Mucosa of stomach (tissue), 1 donor: ENCODE measurements around the gene PCOLCE2.

Source experiments
- H3K27me3 ChIP-seq: one replicate; pipeline ENCODE4 v1.7.0; 2013; ENCODE audit warnings: mild to moderate bottlenecking, low read length; ENCODE audit not compliant: control insufficient read depth, insufficient read depth
- H3K36me3 ChIP-seq: one replicate; pipeline ENCODE4 v1.7.0; 2013; ENCODE audit warnings: low read length; ENCODE audit not compliant: control insufficient read depth, insufficient read depth
- H3K4me1 ChIP-seq: one replicate; pipeline ENCODE4 v1.7.0; 2013; ENCODE audit warnings: mild to moderate bottlenecking, low read length; ENCODE audit not compliant: control insufficient read depth, insufficient read depth
- H3K4me3 ChIP-seq: one replicate; pipeline ENCODE4 v1.7.0; 2013; ENCODE audit warnings: low read length
- H3K9ac ChIP-seq: one replicate; pipeline ENCODE4 v1.7.0; 2013; ENCODE audit warnings: mild to moderate bottlenecking, low read length, moderate library complexity
- H3K9me3 ChIP-seq: one replicate; pipeline ENCODE4 v1.7.0; 2013; ENCODE audit warnings: mild to moderate bottlenecking, low read length, moderate library complexity; ENCODE audit not compliant: control insufficient read depth
- donor health status: Pancreatic carcinoma.

PCOLCE2 gene

DNA sequence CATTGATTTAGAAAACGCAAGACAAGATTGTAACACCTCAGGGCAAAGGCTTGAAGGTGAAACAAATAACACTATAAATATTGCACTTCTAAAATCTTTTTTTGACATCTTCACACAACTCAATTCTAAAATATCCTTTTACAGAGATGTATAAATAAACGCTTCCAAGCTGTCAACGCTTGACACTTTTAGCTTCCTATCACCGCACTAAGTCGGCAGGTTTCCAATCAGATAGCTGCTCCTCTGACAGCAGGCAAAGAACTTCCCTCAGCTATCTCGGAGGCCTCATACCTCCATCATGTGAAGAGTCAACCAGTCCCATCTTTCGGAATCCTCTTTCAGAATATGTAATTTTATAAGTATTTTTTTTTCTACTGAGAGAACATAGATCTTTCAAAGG, 71.0 kb downstream of the PCOLCE2 start:
- Histone ChIP-seq H3K36me3 (no peaks in the 10 kb centered on the region), H3K9me3 (no peaks in the 10 kb centered on the region), H3K27me3 (no peaks in the 10 kb centered on the region), H3K9ac (no peak overlapping the region), H3K4me3 (no peak overlapping the region), H3K4me1 (no peaks in the 10 kb centered on the region)

DNA sequence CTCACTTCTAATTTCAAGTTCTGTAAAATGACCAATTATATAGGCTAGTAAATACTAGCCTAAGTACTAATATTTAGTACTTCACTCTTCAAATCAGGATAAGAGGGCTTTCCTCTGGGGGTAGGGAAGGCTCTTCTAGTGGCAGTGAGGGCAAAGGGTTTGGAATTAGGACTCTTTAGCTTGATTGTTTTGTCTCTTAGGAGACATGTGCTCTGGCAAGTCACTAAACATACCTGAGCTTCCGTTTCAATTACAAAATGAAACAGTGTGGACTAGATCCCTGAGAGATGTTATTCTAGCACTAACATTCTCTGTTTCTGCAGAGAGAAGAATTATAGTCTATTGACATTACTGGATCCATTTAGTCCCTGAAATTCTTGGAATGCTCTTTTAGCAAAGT, 71.5 kb downstream of the PCOLCE2 start:
- Histone ChIP-seq H3K36me3 (no peaks in the 10 kb centered on the region), H3K9me3 (no peaks in the 10 kb centered on the region), H3K27me3 (no peaks in the 10 kb centered on the region), H3K4me3 (no peak overlapping the region), H3K9ac (no peak overlapping the region), H3K4me1 (no peaks in the 10 kb centered on the region)

DNA sequence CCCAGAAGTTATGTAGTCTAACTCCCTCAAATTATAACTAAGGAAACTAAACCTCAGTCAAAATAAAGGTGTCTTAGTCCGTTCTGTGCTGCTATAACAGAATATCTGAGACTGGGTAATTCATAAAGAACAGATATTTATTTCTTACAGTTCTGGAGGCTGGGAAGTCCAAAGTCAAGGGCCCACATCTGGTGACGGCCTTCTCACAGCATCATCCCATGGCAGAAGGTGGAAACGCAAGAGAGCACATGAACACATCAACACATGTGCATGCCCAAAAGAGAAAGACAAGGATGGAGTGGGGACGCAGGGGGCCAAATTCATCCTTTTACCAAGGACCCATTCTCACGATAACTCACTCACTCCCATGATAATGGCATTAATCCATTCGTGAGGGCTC, 73.1 kb downstream of the PCOLCE2 start:
- Histone ChIP-seq H3K27me3 (no peaks in the 10 kb centered on the region), H3K36me3 (no peaks in the 10 kb centered on the region), H3K9ac (no peak overlapping the region), H3K4me1 (no peaks in the 10 kb centered on the region), H3K9me3 (no peaks in the 10 kb centered on the region), H3K4me3 (no peak overlapping the region)

DNA sequence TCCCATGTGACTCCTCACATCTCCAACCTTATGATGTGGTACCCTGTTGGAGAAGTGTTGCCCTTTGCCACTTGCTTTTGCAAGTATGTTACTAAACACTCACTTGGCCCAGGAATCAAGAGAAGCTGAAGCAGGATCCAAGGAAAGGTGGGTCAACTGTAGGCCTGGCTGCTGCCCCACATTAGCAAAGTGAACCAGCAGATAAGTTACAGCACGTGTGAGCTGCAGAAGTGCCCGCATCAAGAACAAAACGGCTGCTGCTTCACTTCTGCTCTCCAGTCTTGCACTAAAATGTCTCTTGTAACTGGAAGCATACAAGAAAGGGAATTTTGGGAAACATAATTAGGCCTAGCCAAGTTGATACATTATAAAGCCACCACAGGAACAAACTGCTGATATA, 79.6 kb downstream of the PCOLCE2 start:
- H3K9ac ChIP-seq: no peak overlapping the region
- H3K4me1 ChIP-seq: no peaks in the 10 kb centered on the region
- H3K4me3 ChIP-seq: no peak overlapping the region
- no peaks in the 10 kb centered on the region for H3K36me3 ChIP-seq
- no peaks in the 10 kb centered on the region for H3K27me3 ChIP-seq
- no peaks in the 10 kb centered on the region for H3K9me3 ChIP-seq

DNA sequence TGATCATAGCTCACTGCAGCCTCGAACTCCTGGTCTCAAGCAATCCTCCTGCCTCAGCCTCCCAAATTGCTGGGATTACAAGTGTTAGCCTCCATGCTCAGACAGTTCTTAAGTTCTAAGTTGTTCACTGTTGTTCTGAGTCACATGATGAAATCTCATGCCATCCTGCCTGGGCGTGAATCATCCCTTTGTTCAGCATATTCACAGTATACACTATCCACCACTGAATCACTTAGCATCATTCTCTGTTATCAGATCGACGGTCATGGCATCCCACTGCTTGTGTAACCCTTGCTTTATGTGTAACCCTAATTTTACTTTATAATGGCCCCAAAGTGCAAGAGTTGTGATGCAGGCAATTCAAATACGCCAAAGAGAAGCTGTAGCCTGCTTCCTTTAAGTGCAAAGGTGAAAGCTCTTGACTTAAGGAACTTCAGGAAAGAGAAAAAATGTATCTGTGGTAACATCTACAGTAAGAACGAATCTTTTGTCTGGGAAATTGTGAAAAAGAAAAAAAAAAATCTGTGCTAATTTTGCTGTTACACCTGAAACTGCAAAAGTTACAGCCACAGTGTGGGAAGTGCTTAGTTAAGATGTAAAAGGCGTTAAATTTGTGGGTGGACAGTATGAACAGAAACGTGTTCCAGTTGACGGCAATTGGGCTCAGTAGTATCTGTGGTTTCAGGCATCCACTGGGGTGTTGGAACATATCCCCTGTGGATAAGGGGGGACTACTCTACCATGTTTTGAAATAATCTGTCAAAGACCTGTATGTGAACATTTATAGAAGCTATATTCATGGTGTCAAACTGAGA, 80.6 kb downstream of the PCOLCE2 start:
- Histone ChIP-seq H3K9me3 (no peaks in the 10 kb centered on the region), H3K4me1 (no peaks in the 10 kb centered on the region), H3K36me3 (no peaks in the 10 kb centered on the region), H3K27me3 (no peaks in the 10 kb centered on the region), H3K4me3 (no peak overlapping the region), H3K9ac (no peak overlapping the region)

DNA sequence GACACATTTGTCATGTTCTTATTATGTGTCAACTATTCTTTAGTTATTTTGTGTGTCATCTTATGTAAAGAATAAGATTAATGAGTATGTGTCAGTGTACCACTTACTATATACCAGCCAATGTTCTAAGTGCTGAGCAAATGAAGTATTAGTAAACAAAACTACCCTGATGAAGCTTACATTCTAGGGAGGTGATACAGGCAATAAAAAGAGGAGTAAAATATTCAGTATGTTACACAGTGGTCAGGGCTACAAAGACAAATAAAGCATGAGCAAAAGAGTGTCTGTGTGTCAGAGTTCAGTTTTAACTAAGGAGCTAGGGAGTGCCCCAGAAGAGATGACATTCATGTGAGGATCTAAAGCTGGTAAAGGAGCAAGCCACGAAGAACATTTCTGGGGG, 86.0 kb downstream of the PCOLCE2 start:
- Histone ChIP-seq H3K4me1 (no peaks in the 10 kb centered on the region), H3K36me3 (no peaks in the 10 kb centered on the region), H3K9ac (no peak overlapping the region), H3K27me3 (no peaks in the 10 kb centered on the region), H3K9me3 (no peaks in the 10 kb centered on the region), H3K4me3 (no peak overlapping the region)

DNA sequence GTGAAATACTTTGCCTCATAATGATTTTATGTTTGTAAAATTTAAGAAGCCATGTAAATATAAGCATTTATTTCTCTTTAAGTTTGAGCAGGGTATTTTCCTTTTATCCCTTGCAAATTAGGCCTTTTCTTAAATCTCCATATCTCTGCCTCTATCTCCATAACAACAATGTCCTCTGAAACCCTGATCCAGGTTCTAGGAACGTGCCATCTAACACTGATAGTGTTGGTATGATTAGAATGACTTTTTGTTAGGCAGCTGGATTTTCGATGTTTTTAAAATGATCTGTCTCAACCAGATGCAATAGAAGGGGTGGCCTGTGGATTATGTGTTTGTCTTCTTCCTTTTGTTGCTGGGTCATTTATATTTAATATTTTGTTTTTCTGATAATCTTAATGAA, 87.1 kb downstream of the PCOLCE2 start:
- Histone ChIP-seq H3K4me3 (no peak overlapping the region), H3K27me3 (no peaks in the 10 kb centered on the region), H3K9ac (no peak overlapping the region), H3K4me1 (no peaks in the 10 kb centered on the region), H3K36me3 (no peaks in the 10 kb centered on the region), H3K9me3 (no peaks in the 10 kb centered on the region)

DNA sequence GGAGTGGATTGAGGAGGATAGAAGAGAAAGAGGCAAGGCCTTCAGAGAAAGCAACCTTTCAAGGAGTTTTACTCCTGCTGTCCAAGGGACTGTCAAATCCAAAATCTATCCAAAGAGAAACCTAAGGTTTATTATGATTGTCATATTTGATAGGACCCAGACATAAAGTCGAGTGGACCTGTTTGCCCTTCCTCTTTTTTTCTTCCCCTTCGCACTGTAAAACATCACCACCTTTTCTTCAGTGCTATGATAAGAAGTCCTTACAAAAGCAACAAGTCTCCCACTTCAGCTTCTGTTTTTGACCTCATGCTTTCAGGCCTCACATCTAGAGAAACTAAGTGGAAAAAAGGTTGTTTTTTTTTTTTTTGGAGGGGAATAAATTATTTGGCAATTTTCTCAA, 92.1 kb downstream of the PCOLCE2 start:
- H3K36me3 ChIP-seq: no peaks in the 10 kb centered on the region
- H3K4me3 ChIP-seq: no peak overlapping the region
- H3K9me3 ChIP-seq: no peaks in the 10 kb centered on the region
- no peaks in the 10 kb centered on the region for H3K27me3 ChIP-seq
- H3K9ac ChIP-seq: no peak overlapping the region
- H3K4me1 ChIP-seq: no peaks in the 10 kb centered on the region

DNA sequence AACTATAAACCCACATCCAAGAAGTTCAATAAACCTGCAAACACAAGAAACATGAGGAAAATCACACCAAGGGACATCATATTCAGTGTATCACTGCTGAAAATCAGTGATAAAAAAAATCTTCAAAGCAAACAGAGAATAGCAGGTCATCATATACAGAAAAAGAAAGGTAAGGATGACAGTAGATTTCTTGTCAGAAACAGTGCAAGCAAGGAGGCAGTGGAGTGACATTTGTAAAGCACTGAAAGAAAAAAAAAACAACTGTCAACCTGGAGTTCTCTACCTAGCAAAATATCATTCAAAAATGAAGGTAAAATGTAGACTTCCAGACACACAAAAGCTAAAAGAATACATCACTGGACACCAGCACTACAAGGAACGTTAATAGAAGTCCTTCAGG, 93.6 kb downstream of the PCOLCE2 start:
- Histone ChIP-seq H3K9me3 (no peaks in the 10 kb centered on the region), H3K4me1 (no peaks in the 10 kb centered on the region), H3K27me3 (no peaks in the 10 kb centered on the region), H3K9ac (no peak overlapping the region), H3K36me3 (no peaks in the 10 kb centered on the region), H3K4me3 (no peak overlapping the region)

DNA sequence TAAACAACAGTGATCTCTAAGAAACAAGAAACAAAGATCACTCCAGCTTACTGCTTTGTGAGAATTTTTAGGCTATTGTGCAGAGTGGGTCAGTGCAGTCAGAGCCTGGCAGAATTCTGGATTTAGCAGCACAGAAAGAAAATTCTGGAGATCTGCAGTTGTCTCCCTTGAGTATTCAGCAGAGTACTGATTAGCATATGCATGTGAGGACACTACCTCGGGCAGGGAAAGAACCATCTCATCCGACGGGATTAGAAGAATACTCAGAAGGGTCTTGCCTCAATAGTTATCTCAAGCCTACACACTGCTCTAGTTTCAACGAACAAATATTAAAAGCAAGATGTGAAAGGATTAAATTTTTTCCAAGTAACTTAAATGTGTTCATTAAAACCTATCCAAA, 94.4 kb downstream of the PCOLCE2 start:
- Histone ChIP-seq H3K9ac (no peak overlapping the region), H3K4me3 (no peak overlapping the region), H3K27me3 (no peaks in the 10 kb centered on the region), H3K36me3 (no peaks in the 10 kb centered on the region), H3K9me3 (no peaks in the 10 kb centered on the region), H3K4me1 (no peaks in the 10 kb centered on the region)

DNA sequence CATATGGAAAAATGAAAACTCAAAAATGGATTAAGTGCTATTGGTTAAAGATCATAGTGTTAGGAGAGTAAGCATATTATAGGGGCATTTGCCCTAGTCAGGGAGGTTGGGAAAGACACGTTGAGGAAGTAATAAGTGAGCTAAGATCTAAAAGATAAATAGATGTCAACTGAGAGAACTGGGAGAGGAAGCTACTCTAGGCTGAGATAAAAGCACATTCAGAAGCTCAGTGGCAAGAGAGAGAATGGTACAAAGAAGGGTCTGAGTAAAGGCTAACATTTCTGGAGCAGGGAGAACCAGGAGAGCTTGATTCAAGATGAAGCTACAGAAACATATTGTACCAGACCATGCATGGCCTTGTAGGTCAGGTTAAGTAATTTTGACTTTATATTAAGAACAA, 101.2 kb downstream of the PCOLCE2 start:
- H3K9me3 ChIP-seq: no peaks in the 10 kb centered on the region

DNA sequence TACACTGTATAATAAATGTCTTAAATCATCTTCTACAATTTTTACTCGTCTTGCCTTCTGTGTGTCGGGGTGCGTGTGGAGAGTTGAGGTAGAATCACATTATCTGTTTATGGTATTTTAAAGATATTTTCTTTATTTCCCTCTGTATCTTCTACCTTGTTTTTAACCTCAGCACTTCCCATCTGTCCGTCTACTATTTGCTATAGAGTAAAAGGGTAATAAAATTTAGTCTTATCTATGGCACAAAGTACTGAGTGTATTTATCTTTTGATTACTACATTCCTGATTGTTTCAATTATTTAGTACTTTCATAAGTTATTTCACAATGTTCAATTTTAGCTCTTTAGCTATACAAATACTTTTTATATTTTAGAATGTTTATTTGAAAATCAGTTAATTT, 102.9 kb downstream of the PCOLCE2 start:
- peaks cover 8% of the 10 kb centered on the region for H3K27me3 ChIP-seq
- H3K36me3 ChIP-seq: no peaks in the 10 kb centered on the region
- no peaks in the 10 kb centered on the region for H3K9me3 ChIP-seq
- no peak overlapping the region for H3K9ac ChIP-seq
- no peak overlapping the region for H3K4me3 ChIP-seq
- H3K4me1 ChIP-seq: no peaks in the 10 kb centered on the region

More for the DNA sequence above, 101.2 kb downstream of the PCOLCE2 start:
- Histone ChIP-seq H3K4me3 (no peak overlapping the region), H3K36me3 (no peaks in the 10 kb centered on the region), H3K27me3 (peaks cover 8% of the 10 kb centered on the region), H3K4me1 (no peaks in the 10 kb centered on the region), H3K9ac (no peak overlapping the region)

DNA sequence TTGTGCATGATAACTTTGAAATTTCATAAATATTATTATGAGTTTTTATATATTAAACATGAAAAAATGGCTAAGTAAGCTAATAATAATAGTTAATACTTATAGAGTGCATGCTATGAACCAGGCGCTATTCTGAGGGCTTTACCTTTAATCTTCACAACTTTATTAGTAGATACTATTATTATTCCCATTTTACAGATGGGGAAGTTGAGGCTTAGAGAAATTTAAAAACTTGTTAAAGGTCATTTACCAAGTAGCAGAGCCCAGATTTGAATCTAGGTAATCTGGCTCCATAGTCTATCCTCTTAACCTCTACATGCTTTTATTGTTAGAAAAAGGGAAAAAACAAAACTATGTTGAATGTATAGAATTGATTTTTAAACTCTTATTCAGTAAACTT, 104.7 kb downstream of the PCOLCE2 start:
- Histone ChIP-seq H3K27me3 (peaks cover 8% of the 10 kb centered on the region), H3K9ac (no peak overlapping the region), H3K9me3 (no peaks in the 10 kb centered on the region), H3K4me3 (no peak overlapping the region), H3K4me1 (no peaks in the 10 kb centered on the region), H3K36me3 (no peaks in the 10 kb centered on the region)
